SU-DHL-6 (cell line): ENCODE results near the gene CXXC5.

Experiments
- H2AFZ ChIP-seq: fragments of 200-600 bp; sonication (generic); 2 replicates; pipeline ENCODE4 v1.6.1; 2014; ENCODE audit warnings: low read depth, mild to moderate bottlenecking, moderate library complexity, mixed read lengths, antibody characterized with exemption, low read length; ENCODE audit not compliant: severe bottlenecking
- H3F3A ChIP-seq: fragments of 200-600 bp; shearing (Covaris generic); 2 replicates; pipeline ENCODE4 v1.6.0; 2016; ENCODE audit warnings: antibody characterized with exemption, mild to moderate bottlenecking; ENCODE audit not compliant: insufficient read depth
- H3K27ac ChIP-seq: fragments of 200-600 bp; sonication (generic); 2 replicates; pipeline ENCODE4 v1.5.1; 2016; ENCODE audit warnings: low read depth, mild to moderate bottlenecking, low read length, moderate library complexity, mixed read lengths
- H3K27me3 ChIP-seq: fragments of 200-600 bp; sonication (generic), shearing (Covaris generic); 2 replicates; pipeline ENCODE4 v1.6.0; 2014; ENCODE audit warnings: mild to moderate bottlenecking, low read length
- H3K36me3 ChIP-seq: fragments of 200-600 bp; sonication (generic); 2 replicates; pipeline ENCODE4 v1.6.1; 2014; ENCODE audit warnings: mild to moderate bottlenecking, low read length, mixed read lengths
- H3K4me2 ChIP-seq: fragments of 300-600, 200-600 bp; shearing (Covaris generic), sonication (generic); 2 replicates; pipeline ENCODE4 v1.6.0; 2014; ENCODE audit warnings: low read length, low read depth, mild to moderate bottlenecking; ENCODE audit not compliant: poor library complexity, severe bottlenecking
- H3K4me3 ChIP-seq: fragments of 200-600 bp; sonication (generic); 2 replicates; pipeline ENCODE4 v1.5.1; 2014; ENCODE audit warnings: antibody characterized with exemption, low read length, mild to moderate bottlenecking, mixed read lengths; ENCODE audit not compliant: insufficient read depth, poor library complexity, severe bottlenecking
- H3K79me2 ChIP-seq: fragments of 200-600 bp; sonication (generic); 2 replicates; pipeline ENCODE4 v1.6.1; 2014; ENCODE audit warnings: mild to moderate bottlenecking, low read length, moderate library complexity; ENCODE audit not compliant: insufficient read depth
- H3K9ac ChIP-seq: fragments of 200-600 bp; sonication (generic); 2 replicates; pipeline ENCODE4 v1.7.0; 2014; ENCODE audit warnings: mild to moderate bottlenecking, low read length
- H3K9me2 ChIP-seq: fragments of 200-600 bp; sonication (generic); replicated peaks from 2 replicates; pipeline ENCODE4 v1.6.1; 2014; ENCODE audit warnings: low read length; ENCODE audit not compliant: insufficient read depth
- H3K9me3 ChIP-seq: fragments of 200-600 bp; sonication (generic); 2 replicates; pipeline ENCODE4 v1.6.1; 2014; ENCODE audit warnings: low read length, mixed read lengths; ENCODE audit not compliant: insufficient read depth
- H4K20me1 ChIP-seq: fragments of 200-600 bp; sonication (generic); 2 replicates; pipeline ENCODE4 v1.6.1; 2014; ENCODE audit warnings: low read depth, mild to moderate bottlenecking, antibody characterized with exemption, low read length, moderate library complexity, mixed read lengths
- CTCF ChIP-seq: fragments of 200-600 bp; sonication (generic); IDR thresholded peaks from one replicate; pipeline ENCODE4 v1.5.1; 2017; ENCODE audit warnings: antibody characterized with exemption, mild to moderate bottlenecking, low read length, moderate library complexity; ENCODE audit not compliant: insufficient read depth, poor library complexity, severe bottlenecking
- EZH2phosphoT487 ChIP-seq: fragments of 200-600 bp; sonication (generic), shearing (Covaris generic); conservative IDR thresholded peaks from 2 replicates; pipeline ENCODE4 v1.6.1; 2018; ENCODE audit warnings: mild to moderate bottlenecking, antibody characterized with exemption, low read length, moderate library complexity, mixed read lengths

Gene CXXC5

GRCh38 chr5:139699351-139699750 is 51.2 kb downstream of the CXXC5 start:
- Histone ChIP-seq H3K27me3 (no peaks in the 10 kb centered on the region), H3K36me3 (no peaks in the 10 kb centered on the region), H3K4me2 (no peak overlapping the region), H3K79me2 (no peaks in the 10 kb centered on the region), H4K20me1 (no peaks in the 10 kb centered on the region), H3K9me3 (no peaks in the 10 kb centered on the region), H3F3A (no peaks in the 10 kb centered on the region), H2AFZ (no peak overlapping the region), H3K9me2 (no peaks in the 10 kb centered on the region), H3K27ac (no peak overlapping the region), H3K4me3 (no peak overlapping the region), H3K9ac (no peak overlapping the region)
- TF ChIP-seq EZH2phosphoT487 = no peak

GRCh38 chr5:139700711-139701055 is 52.5 kb downstream of the CXXC5 start:
- Histone ChIP-seq H4K20me1 (no peaks in the 10 kb centered on the region), H3K4me3 (no peak overlapping the region), H3K4me2 (no peak overlapping the region), H3F3A (no peaks in the 10 kb centered on the region), H3K9ac (no peak overlapping the region), H3K27ac (no peak overlapping the region), H3K36me3 (no peaks in the 10 kb centered on the region), H3K9me3 (no peaks in the 10 kb centered on the region), H3K79me2 (no peaks in the 10 kb centered on the region), H3K9me2 (no peaks in the 10 kb centered on the region), H3K27me3 (no peaks in the 10 kb centered on the region), H2AFZ (no peak overlapping the region)
- TF ChIP-seq CTCF (no peak), EZH2phosphoT487 (no peak)

- Histone ChIP-seq H2AFZ (no peak overlapping the region), H3K4me2 (no peak overlapping the region)
Observed at GRCh38 chr5:139701056-139701741, 53.0 kb downstream of the CXXC5 start.

More at GRCh38 chr5:139701056-139701741, 53.0 kb downstream of the CXXC5 start:
- Histone ChIP-seq H3K9me2 (no peaks in the 10 kb centered on the region), H3K27ac (no peak overlapping the region), H3K4me3 (no peak overlapping the region), H4K20me1 (no peaks in the 10 kb centered on the region), H3K9ac (no peak overlapping the region), H3K27me3 (no peaks in the 10 kb centered on the region), H3F3A (no peaks in the 10 kb centered on the region), H3K79me2 (no peaks in the 10 kb centered on the region), H3K36me3 (no peaks in the 10 kb centered on the region), H3K9me3 (no peaks in the 10 kb centered on the region)
- TF ChIP-seq CTCF (no peak), EZH2phosphoT487 (no peak)
